ENCODE measurements around the gene STRN.

The STRN gene

GRCh38 chr2:36801088-36801487 lies 165.2 kb downstream of the STRN start:
- ATAC-seq, result no peak

GRCh38 chr2:36800381-36800780 lies 166.0 kb downstream of the STRN start:
- no peak for ATAC-seq
- no peak for TF ChIP-seq PPARA (CRISPR knock-in tag; IDR thresholded peaks at IDR 0.05; ENCODE audit: borderline replicate concordance)
- TF ChIP-seq ZFP30 (CRISPR knock-in tag; IDR thresholded peaks at IDR 0.05), result no peak
- TF ChIP-seq GLIS3 (CRISPR knock-in tag; IDR thresholded peaks at IDR 0.05), result no peak
- TF ChIP-seq TCF4 (CRISPR knock-in tag; IDR thresholded peaks at IDR 0.05; ENCODE audit: borderline replicate concordance), result no peak
- no peak for TF ChIP-seq ESRRG (CRISPR knock-in tag; IDR thresholded peaks at IDR 0.05)
- no peak for TF ChIP-seq TSHZ2 (CRISPR knock-in tag; IDR thresholded peaks at IDR 0.05)
- TF ChIP-seq ZC3H10 (CRISPR knock-in tag; IDR thresholded peaks at IDR 0.05), result no peak
- no peak for TF ChIP-seq CREB5 (CRISPR knock-in tag; IDR thresholded peaks at IDR 0.05; ENCODE audit: low read depth)
- TF ChIP-seq ZNF8 (CRISPR knock-in tag; IDR thresholded peaks at IDR 0.05), result no peak
- no peak for TF ChIP-seq ARNTL (CRISPR knock-in tag; IDR thresholded peaks at IDR 0.05; ENCODE audit: borderline replicate concordance, low read depth)

More at GRCh38 chr2:36801088-36801487, 165.2 kb downstream of the STRN start:
- TF ChIP-seq ZFP3 (CRISPR knock-in tag; IDR thresholded peaks at IDR 0.05) (no peak), CSDC2 (CRISPR knock-in tag; IDR thresholded peaks at IDR 0.05) (no peak), ZNF8 (CRISPR knock-in tag; IDR thresholded peaks at IDR 0.05) (no peak), TOX (CRISPR knock-in tag; IDR thresholded peaks at IDR 0.05; ENCODE audit: borderline replicate concordance) (no peak), ZNF70 (CRISPR knock-in tag; IDR thresholded peaks at IDR 0.05) (no peak), ARNTL (CRISPR knock-in tag; IDR thresholded peaks at IDR 0.05; ENCODE audit: borderline replicate concordance, low read depth) (no peak), ZNF565 (CRISPR knock-in tag; conservative IDR thresholded peaks at IDR 0.05; ENCODE audit: low read depth) (no peak), TCF4 (CRISPR knock-in tag; IDR thresholded peaks at IDR 0.05; ENCODE audit: borderline replicate concordance) (no peak), ISL1 (CRISPR knock-in tag; IDR thresholded peaks at IDR 0.05) (no peak), PATZ1 (CRISPR knock-in tag; IDR thresholded peaks at IDR 0.05; ENCODE audit: borderline replicate concordance) (no peak), SNAI2 (CRISPR knock-in tag; IDR thresholded peaks at IDR 0.05) (no peak), CREB5 (CRISPR knock-in tag; IDR thresholded peaks at IDR 0.05; ENCODE audit: low read depth) (no peak), POU6F1 (CRISPR knock-in tag; IDR thresholded peaks at IDR 0.05; ENCODE audit: borderline replicate concordance, low read depth) (no peak), BACH2 (CRISPR knock-in tag; IDR thresholded peaks at IDR 0.05; ENCODE audit: borderline replicate concordance) (no peak), ESRRG (CRISPR knock-in tag; IDR thresholded peaks at IDR 0.05) (no peak), CSRNP3 (CRISPR knock-in tag; IDR thresholded peaks at IDR 0.05) (no peak)
